Measurements from ENCODE around the gene RNF157. TPM values are rescaled to one million over a fixed set of nuclear protein-coding genes. Genes with fewer than 3 reads are reported as not detected.

The RNF157 gene
- 0.44 and 3.1 TPM in 2 replicates for total RNA-seq

GRCh38 chr17:76240461-76241203 is at the start of gene RNF157:
RNF157 (minus strand) TSS chr17:76240493; CDS start chr17:76240240, 253 bp downstream.

GRCh38 chr17:76264755-76265623 is 24.7 kb upstream of the RNF157 start, which contains the start of gene UBALD2:
UBALD2 (plus strand) TSS chr17:76265348; CDS start chr17:76265506, 158 bp downstream.

GRCh38 chr17:76141212-76142038 is 98.9 kb downstream of the RNF157 start, which contains the start of gene FOXJ1:
FOXJ1 (minus strand) TSS chr17:76141245; CDS start chr17:76140395, 850 bp downstream.

GRCh38 chr17:76103274-76104139 is 136.8 kb downstream of the RNF157 start, which contains the start of gene EXOC7:
EXOC7 (minus strand) TSS chr17:76103787; CDS start chr17:76103692, 95 bp downstream.

Other genes starting within 250 kb of the RNF157 start
- 1.3 and 3.1 TPM in 2 replicates for gene CDK3, start 239.6 kb downstream of the RNF157 start, total RNA-seq
- gene EVPL, start 213.2 kb downstream of the RNF157 start, total RNA-seq = 0.05 TPM in 1 of 2 replicates, not detected in the other
- 29.2 and 33.5 TPM in 2 replicates for gene SRP68, start 168.0 kb downstream of the RNF157 start, total RNA-seq
- 0.13 TPM in 1 of 2 replicates, not detected in the other for gene GALR2, start 165.7 kb downstream of the RNF157 start, total RNA-seq
- not detected in 2 replicates for gene ZACN, start 161.3 kb downstream of the RNF157 start, total RNA-seq
- 60.7 and 68.0 TPM in 2 replicates for gene EXOC7, start 136.7 kb downstream of the RNF157 start, total RNA-seq
- gene FOXJ1, start 99.2 kb downstream of the RNF157 start, total RNA-seq = not detected in 2 replicates
- gene UBALD2, start 24.9 kb upstream of the RNF157 start, total RNA-seq = 14.7 and 28.9 TPM in 2 replicates
- gene QRICH2, start 67.8 kb upstream of the RNF157 start, total RNA-seq = 1.8 and 4.7 TPM in 2 replicates
- 52.3 and 80.1 TPM in 2 replicates for gene PRPSAP1, start 113.4 kb upstream of the RNF157 start, total RNA-seq
- 191 TPM in 2 replicates for gene SPHK1, start 144.1 kb upstream of the RNF157 start, total RNA-seq
- gene UBE2O, start 212.7 kb upstream of the RNF157 start, total RNA-seq = 17.5 and 23.1 TPM in 2 replicates
- not detected in 2 replicates for gene AANAT, start 227.1 kb upstream of the RNF157 start, total RNA-seq

Measured in mammary microvascular endothelial cell (primary cell).